Right lobe of liver (tissue), 4 donors: ENCODE data around the gene IGSF22.

Experiments used
- POLR2A ChIP-seq: fragments of 450-650 bp; IDR thresholded peaks from one replicate; pipeline ENCODE4 v1.6.1; 2017; ENCODE audit warnings: antibody characterized with exemption, mild to moderate bottlenecking
- TF ChIP-seq, protein P1 (sequence below), 4 donors: fragments of 200-600 bp in 3 of 4; fragments of 450-650 bp in 1 of 4; IDR thresholded peaks; one replicate each; pipeline versions ENCODE4 v1.5.1 to v1.8.0; 2016 to 2022; ENCODE audit warnings: antibody characterized with exemption in 4 of 4, mild to moderate bottlenecking in 2 of 4
- donor health status: DM: no; HTN: no; CAD: no.
- donor health status: DM: no; HTN: no; CAD: no.
- donor health status: DM: no; HTN: yes; CAD: no.

- TF ChIP-seq, protein P1, sequence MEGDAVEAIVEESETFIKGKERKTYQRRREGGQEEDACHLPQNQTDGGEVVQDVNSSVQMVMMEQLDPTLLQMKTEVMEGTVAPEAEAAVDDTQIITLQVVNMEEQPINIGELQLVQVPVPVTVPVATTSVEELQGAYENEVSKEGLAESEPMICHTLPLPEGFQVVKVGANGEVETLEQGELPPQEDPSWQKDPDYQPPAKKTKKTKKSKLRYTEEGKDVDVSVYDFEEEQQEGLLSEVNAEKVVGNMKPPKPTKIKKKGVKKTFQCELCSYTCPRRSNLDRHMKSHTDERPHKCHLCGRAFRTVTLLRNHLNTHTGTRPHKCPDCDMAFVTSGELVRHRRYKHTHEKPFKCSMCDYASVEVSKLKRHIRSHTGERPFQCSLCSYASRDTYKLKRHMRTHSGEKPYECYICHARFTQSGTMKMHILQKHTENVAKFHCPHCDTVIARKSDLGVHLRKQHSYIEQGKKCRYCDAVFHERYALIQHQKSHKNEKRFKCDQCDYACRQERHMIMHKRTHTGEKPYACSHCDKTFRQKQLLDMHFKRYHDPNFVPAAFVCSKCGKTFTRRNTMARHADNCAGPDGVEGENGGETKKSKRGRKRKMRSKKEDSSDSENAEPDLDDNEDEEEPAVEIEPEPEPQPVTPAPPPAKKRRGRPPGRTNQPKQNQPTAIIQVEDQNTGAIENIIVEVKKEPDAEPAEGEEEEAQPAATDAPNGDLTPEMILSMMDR (IDR thresholded peaks at IDR 0.05), result no peak
- no peak for TF ChIP-seq POLR2A
Measured at GRCh38 chr11:18700375-18700774, 25.6 kb downstream of the IGSF22 start.
